DOHH2 (cell line): ENCODE results near the gene ATP5F1C.
"Not testable (repeated sequence)": the region's sequence is repeated elsewhere in the genome, so short reads cannot be mapped to it uniquely, and the experiment has no call there.

Experiments used
- H3F3A ChIP-seq: fragments of 200-600 bp; sonication (generic), shearing (Covaris generic); 2 replicates; pipeline ENCODE4 v1.6.0; 2016; ENCODE audit warnings: antibody characterized with exemption, mild to moderate bottlenecking; ENCODE audit not compliant: control insufficient read depth, insufficient read depth
- H3K27ac ChIP-seq: fragments of 200-600 bp; sonication (generic); 2 replicates; pipeline ENCODE4 v1.5.1; 2014; ENCODE audit warnings: low read depth, mild to moderate bottlenecking, low read length, moderate library complexity
- H3K27me3 ChIP-seq: fragments of 200-600 bp; sonication (generic); 2 replicates; pipeline ENCODE4 v1.6.1; 2014; ENCODE audit warnings: mild to moderate bottlenecking, low read length, mixed read lengths; ENCODE audit not compliant: control insufficient read depth
- H3K36me3 ChIP-seq: fragments of 200-600 bp; sonication (generic); 2 replicates; pipeline ENCODE4 v1.6.1; 2014; ENCODE audit warnings: mild to moderate bottlenecking, low read length, moderate library complexity, mixed read lengths; ENCODE audit not compliant: control insufficient read depth
- H3K4me1 ChIP-seq: fragments of 200-600 bp; sonication (generic); 2 replicates; pipeline ENCODE4 v1.6.1; 2014; ENCODE audit warnings: mild to moderate bottlenecking, low read length, mixed read lengths; ENCODE audit not compliant: control insufficient read depth
- H3K4me2 ChIP-seq: fragments of 200-600 bp; sonication (generic); 2 replicates; pipeline ENCODE4 v1.6.0; 2014; ENCODE audit warnings: mild to moderate bottlenecking, low read length, moderate library complexity
- H3K4me3 ChIP-seq: fragments of 200-600 bp; sonication (generic); 2 replicates; pipeline ENCODE4 v1.5.1; 2014; ENCODE audit warnings: mild to moderate bottlenecking, low read length, mixed read lengths
- H3K79me2 ChIP-seq: fragments of 200-600 bp; sonication (generic); 2 replicates; pipeline ENCODE4 v1.6.1; 2014; ENCODE audit warnings: mild to moderate bottlenecking, low read length, mixed read lengths; ENCODE audit not compliant: control insufficient read depth
- H3K9me2 ChIP-seq: fragments of 200-600 bp; sonication (generic); replicated peaks from 2 replicates; pipeline ENCODE4 v1.6.1; 2014; ENCODE audit warnings: mild to moderate bottlenecking, low read length, mixed read lengths; ENCODE audit not compliant: control insufficient read depth
- H3K9me3 ChIP-seq: fragments of 200-600 bp; sonication (generic); 2 replicates; pipeline ENCODE4 v1.6.1; 2014; ENCODE audit warnings: antibody characterized with exemption, low read length, mixed read lengths; ENCODE audit not compliant: control insufficient read depth, insufficient read depth
- H4K20me1 ChIP-seq: fragments of 200-600 bp; sonication (generic); 2 replicates; pipeline ENCODE4 v1.6.0; 2014; ENCODE audit warnings: low read depth, mild to moderate bottlenecking, antibody characterized with exemption, low read length, moderate library complexity; ENCODE audit not compliant: control insufficient read depth, insufficient read depth
- CTCF ChIP-seq: fragments of 200-600 bp; sonication (generic); IDR thresholded peaks from one replicate; pipeline ENCODE4 v1.5.1; 2014; ENCODE audit warnings: antibody characterized with exemption, mild to moderate bottlenecking, low read depth, low read length; ENCODE audit not compliant: poor library complexity, severe bottlenecking
- EZH2phosphoT487 ChIP-seq: fragments of 200-600 bp; sonication (generic); IDR thresholded peaks from 2 replicates; pipeline ENCODE4 v1.6.1; 2017; ENCODE audit warnings: borderline replicate concordance, mild to moderate bottlenecking, antibody characterized with exemption, low read length, moderate library complexity, mixed read lengths

Gene ATP5F1C

GRCh38 chr10:7808686-7809267, 20.8 kb downstream of the ATP5F1C start:
- Histone ChIP-seq H3F3A (peaks cover 9% of the 10 kb centered on the region), H3K79me2 (no peaks in the 10 kb centered on the region), H3K4me1 (peaks cover 10% of the 10 kb centered on the region), H3K9me3 (no peaks in the 10 kb centered on the region), H4K20me1 (0 out of 2 replicates have a peak, but pooled peaks cover 5% of the 10 kb centered on the region), H3K36me3 (peaks cover 36% of the 10 kb centered on the region), H3K4me2 (no peak overlapping the region), H3K4me3 (no peak overlapping the region), H3K9me2 (no peaks in the 10 kb centered on the region), H3K27me3 (no peaks in the 10 kb centered on the region), H3K27ac (no peak overlapping the region)
- no peak for TF ChIP-seq CTCF

- H4K20me1 ChIP-seq: no peaks in the 10 kb centered on the region
- no peak overlapping the region for H3K27ac ChIP-seq
- H3K36me3 ChIP-seq: peaks cover 19% of the 10 kb centered on the region
- TF ChIP-seq CTCF (no peak), EZH2phosphoT487 (no peak)
- no peaks in the 10 kb centered on the region for H3K9me2 ChIP-seq
- H3F3A ChIP-seq: peaks cover 9% of the 10 kb centered on the region
- H3K27me3 ChIP-seq: no peaks in the 10 kb centered on the region
- peaks cover 10% of the 10 kb centered on the region for H3K4me1 ChIP-seq
- H3K4me2 ChIP-seq: no peak overlapping the region
- H3K9me3 ChIP-seq: no peaks in the 10 kb centered on the region
- no peaks in the 10 kb centered on the region for H3K79me2 ChIP-seq
- H3K4me3 ChIP-seq: no peak overlapping the region
These were observed 22.5 kb downstream of the ATP5F1C start for GRCh38 chr10:7810443-7810842.

- Histone ChIP-seq H3K4me1 (peaks cover 10% of the 10 kb centered on the region), H3K27me3 (no peaks in the 10 kb centered on the region), H3K27ac (no peak overlapping the region), H3K9me2 (no peaks in the 10 kb centered on the region), H3F3A (peaks cover 9% of the 10 kb centered on the region), H3K4me2 (no peak overlapping the region), H3K9me3 (no peaks in the 10 kb centered on the region), H3K79me2 (no peaks in the 10 kb centered on the region), H3K36me3 (peaks cover 16% of the 10 kb centered on the region), H4K20me1 (no peaks in the 10 kb centered on the region), H3K4me3 (no peak overlapping the region)
- TF ChIP-seq EZH2phosphoT487 (no peak), CTCF (no peak)
These were observed 23.0 kb downstream of the ATP5F1C start for GRCh38 chr10:7811000-7811399.

- H3F3A ChIP-seq, H3K27me3 ChIP-seq, H3K79me2 ChIP-seq, H3K4me1 ChIP-seq, H3K27ac ChIP-seq, H3K9me3 ChIP-seq, H3K4me2 ChIP-seq, H4K20me1 ChIP-seq, H3K9me2 ChIP-seq, H3K4me3 ChIP-seq: not testable (repeated sequence)
- peaks cover 12% of the 10 kb centered on the region for H3K36me3 ChIP-seq
These were observed 23.8 kb downstream of the ATP5F1C start for GRCh38 chr10:7811743-7812142.
